ENCODE data around the gene PSAP.
A peak's percentile ranks its signal among the peaks of the same experiment; 100 is the strongest.

PSAP gene

DNA sequence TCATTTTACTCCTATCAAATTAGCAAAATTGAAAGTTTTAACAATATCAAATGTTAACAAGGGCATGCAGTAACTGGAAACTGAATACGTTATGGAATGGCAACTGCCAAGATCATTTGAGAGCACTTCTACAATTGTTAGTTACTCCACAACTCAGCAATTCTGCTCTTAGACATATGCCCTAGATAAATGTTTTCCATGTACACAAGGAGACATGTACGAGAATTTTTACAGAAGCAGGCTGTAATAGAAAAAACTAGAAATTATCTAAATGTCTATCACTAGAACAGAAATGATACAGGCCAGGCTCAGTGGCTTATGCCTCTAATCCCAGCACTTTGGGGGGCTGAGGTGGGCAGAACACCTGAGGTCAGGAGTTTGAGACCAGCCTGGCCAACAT is 7.0 kb downstream of the PSAP start:
- no peak for DNase-seq

GRCh38 chr10:71842856-71843686 is 8.0 kb downstream of the PSAP start:
- no peak for DNase-seq

DNA sequence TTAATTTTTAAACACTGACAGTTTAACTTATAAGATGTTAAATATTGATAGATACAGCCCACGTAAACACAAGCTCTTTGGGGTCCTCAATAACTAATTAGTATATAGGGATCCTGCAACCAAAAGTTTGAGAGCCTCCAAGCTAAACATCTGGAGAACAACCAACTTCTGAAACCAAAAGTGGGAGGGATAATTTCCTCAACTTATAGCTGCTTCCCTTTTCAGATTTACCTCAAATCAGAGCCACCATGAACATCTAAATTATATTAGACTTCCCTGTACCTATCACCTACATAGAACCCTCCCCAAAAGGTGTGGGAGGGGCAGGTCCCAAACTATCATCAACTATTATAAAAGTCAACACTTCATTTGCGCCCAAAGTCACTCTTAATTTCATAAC is 8.6 kb downstream of the PSAP start:
- DNase-seq, result peak; percentile 51

- no peak for DNase-seq
Measured at GRCh38 chr10:71840958-71841335, 10.1 kb downstream of the PSAP start.

GRCh38 chr10:71840177-71840957 is 10.7 kb downstream of the PSAP start:
- DNase-seq, result no peak

DNA sequence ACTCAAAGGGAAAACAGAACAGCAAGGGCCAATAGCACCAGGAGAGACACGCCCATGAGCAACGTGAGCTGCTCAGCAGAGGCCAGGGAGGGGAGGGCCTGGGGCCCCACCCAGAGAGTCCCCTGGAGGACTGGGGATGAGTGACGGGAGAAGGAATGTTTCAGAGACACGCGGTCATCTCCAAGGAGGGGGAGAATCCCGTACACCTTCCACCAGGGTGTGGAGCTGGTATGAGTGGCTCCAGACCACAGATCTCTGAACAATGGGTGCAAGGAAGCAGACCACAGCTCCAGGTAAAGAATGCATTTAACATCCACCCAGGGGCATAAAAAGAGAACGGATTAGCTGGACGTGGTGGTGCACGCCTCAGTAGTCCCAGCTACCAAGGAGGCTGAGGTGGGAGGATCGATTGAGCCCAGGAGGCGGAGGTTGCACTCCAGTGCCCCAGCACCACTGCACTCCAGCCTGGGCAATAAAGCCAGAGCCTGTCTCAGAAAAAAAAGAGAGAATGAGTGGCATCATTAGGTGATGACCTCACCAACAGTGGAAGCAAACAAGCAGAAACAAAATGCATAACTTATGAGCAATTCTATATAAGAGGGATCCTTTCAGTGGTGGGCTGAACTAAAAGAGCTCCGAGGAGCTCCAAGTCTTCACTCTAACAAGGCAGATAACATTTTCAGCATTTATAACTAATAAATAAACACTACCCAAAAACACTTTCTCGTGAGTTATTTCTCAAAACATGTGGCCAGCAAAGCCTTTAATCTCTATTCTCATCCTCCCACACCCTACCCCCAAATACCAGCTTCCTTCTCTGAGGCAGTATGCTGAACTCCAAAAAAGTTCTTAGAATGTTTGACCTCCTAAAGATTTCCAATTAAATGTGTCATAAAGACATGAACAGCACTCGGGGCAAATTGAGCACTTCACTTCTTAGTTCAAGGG is 12.5 kb downstream of the PSAP start:
- no peak for DNase-seq

DNA sequence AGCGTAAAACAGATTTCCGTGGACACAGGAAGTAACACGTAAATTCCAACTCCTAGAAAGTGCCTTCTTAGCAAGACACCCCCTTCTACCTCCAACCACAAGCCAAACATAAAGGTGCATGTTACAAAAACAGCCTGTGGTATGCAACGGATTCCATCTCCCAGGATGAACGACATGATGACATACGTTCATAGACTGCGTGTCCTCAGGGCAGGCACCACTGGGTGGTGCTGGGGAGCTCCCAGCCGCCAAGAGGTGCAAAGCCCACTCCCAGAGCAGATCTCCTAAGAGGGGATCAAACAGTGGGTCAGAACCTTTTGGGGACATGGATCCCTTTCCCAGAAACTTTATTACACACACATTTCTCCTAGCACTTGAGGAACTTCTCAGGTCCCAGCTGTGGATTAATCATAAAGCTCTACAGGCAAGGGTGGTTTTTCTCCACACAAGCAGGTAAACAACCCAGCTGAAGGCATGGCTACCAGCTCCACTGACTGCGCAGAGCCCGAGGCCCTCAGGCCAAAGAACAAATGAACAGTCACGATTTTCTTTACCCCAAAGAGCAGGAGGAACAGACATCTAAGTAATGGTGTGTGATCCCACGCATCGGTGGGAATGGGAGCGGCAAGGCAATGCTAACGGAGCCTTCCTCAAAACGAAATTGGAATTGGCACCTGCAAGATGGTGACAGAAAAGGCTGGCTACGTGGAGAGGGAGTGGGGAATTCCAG is 13.8 kb downstream of the PSAP start:
- DNase-seq, result no peak

GRCh38 chr10:71836596-71836974 is 14.5 kb downstream of the PSAP start:
- peak; percentile 33 for DNase-seq

DNA sequence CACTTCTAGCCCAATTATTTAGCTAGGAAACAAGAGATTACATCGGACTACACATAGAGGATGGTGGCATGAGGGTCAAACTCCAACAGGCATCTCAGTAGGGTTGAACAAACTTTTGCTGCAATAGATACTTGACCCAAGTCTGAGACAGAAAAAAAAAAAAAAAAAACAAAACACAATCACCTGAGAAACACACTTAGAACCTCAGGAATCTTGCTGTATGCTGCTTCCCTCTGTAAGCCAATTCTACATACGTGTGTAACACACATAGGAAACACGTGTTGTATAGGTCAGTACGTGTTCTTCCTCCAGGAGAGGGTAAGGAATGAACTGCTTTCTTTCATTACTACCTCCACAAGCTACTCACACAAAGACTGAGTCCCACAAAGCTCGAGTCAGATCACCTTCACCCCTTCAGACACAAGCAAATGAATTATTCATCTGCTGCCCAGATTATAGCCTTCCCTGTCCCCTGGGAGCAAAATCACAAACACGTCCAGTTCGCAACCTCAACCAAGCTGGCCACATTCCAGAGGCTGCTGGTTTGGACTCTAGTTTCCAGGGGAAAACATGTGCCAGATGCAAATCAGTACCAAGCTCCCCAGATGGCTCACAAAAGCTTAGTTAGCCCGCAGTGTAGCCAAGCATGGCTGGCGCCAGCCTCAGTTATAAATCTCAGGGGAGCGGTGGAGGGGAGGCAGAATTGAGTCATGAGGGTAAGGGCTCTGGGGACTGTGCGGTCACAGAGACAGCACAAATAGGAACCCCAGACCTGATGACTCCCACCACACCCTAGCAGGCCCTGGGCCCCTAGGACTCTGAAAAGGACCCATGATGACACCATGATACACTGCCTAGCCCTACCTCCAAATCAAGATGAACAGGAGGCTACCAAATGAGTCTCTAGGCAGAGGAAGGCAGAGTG is 15.1 kb downstream of the PSAP start:
- no peak for DNase-seq

DNA sequence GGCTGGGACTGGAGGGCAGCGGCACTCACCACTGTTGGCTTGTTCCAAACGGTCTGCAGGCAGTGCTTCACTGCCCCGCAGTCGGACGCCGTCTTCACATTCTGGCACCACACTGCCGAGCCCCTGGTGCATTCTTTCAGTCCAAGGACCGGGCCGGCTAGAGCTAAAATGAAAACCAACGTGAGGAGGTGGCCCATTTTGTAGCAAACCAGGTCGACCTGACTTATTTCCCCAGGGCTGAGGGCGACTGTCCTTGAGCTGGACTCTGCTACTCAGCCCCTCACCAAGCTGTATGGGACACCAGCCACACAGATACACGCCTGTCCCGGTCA is 16.7 kb downstream of the PSAP start:
- no peak for DNase-seq

GRCh38 chr10:71833451-71834342 is 17.4 kb downstream of the PSAP start:
- DNase-seq, result no peak

- DNase-seq, result peak; percentile 89
Measured at GRCh38 chr10:71832967-71833366, 18.1 kb downstream of the PSAP start.

DNA sequence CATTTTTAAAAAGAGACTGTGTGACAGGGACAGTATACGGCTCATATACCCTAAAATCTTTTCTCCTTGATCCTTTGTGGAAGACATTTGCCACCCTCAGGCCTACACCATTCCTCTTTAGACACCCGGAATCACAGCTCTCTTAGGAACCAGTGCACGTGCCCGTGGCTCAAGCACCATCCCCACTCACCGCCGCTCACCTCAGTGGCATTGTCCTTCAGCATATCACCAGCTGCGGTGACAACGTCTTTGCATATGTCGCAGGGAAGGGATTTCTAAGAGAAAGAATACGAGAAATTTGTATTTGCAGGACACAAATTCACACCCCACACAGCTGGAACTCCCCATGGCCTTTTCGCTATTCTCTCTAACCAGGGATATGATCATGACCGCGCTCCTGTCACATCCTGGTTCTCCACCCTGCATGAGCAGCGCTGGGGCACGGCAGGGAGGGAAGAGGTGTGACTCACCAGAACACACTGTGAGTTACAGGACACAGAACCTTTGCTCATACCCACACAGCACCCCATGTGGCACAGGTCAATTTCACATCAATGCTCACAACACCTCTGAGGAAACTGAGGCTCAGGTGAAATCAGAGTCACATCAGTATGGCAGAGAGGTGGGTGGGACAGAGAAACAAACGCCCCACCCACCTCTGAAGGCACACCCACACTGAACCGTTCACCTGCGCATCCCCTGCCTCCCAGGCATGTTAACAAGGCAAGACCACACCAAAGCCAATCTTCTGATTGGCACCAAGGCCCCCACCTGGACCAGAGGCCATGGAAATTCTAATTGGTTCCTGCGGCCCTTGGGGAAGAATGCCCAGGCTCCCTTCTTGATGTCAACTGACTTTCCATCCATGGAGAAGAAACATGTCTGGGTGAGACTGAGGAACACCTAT is 19.2 kb downstream of the PSAP start:
- DNase-seq, result peak; percentile 67

DNA sequence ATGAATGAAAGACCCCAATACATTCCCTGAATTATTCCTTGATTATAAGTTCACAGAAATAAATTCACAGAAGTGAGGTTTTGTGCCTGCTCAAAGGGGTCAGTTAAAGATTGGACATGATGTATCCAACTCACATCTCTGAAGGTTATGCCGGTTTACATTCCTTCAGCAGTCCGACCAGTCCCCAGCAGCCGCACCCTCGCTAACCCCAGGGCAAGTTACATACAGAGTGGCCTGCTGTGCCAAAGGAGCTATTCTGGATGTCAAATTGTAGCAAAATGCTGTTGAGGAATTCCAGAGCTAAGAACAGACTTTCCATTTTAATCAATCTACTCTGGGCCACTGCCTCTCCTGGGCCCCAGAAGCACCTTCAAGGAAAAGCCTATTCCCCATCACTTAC is 20.3 kb downstream of the PSAP start:
- no peak for DNase-seq

DNA sequence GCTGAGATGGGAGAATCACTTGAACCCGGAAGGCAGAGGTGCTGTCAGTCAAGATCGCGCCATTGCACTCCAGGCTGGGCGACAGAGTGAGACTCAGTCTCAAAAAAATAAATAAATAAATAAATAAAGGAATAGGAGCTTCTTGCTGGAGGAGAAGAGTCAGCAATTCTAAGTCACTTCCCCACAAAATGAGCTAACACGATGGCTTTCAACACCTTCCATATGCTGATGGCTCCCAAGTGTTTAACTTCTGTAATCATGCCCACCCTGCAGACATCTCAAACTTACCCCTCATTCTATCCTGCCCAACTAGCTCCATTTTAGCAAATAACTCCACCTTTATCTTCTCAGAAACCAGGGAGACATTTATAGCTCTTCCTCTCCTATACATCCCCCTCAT is 21.2 kb downstream of the PSAP start:
- peak; percentile 49 for DNase-seq

GRCh38 chr10:71829171-71829570 is 21.9 kb downstream of the PSAP start:
- DNase-seq, result peak; percentile 99

- no peak for DNase-seq
Measured at GRCh38 chr10:71828702-71829101, 22.3 kb downstream of the PSAP start.

- no peak for DNase-seq
Measured at GRCh38 chr10:71827852-71828251, 23.2 kb downstream of the PSAP start.

- no peak for DNase-seq
Measured at GRCh38 chr10:71825217-71825616, 25.8 kb downstream of the PSAP start.

Data from inflammatory macrophage treated with lipopolysaccharide for 4 hours (primary cell).